DMS153 treated with DMSO at 0.1 percent for 48 hours (cell line): ENCODE results near the gene KDM2B.

Source experiments
- DNase-seq: peaks from one replicate; lab custom pipeline; 2025; ENCODE audit not compliant: unreplicated experiment; lab: John Stamatoyannopoulos, UW

The KDM2B gene

GRCh38 chr12:121465921-121466793 lies 114.7 kb downstream of the KDM2B start:
- no peak for DNase-seq

- DNase-seq = no peak
These were observed 116.5 kb downstream of the KDM2B start for GRCh38 chr12:121464331-121464730.

GRCh38 chr12:121461048-121461447 lies 119.8 kb downstream of the KDM2B start:
- DNase-seq = no peak

- DNase-seq = no peak
These were observed 124.3 kb downstream of the KDM2B start for GRCh38 chr12:121456551-121456950.

GRCh38 chr12:121455766-121456420 lies 124.9 kb downstream of the KDM2B start:
- no peak for DNase-seq

GRCh38 chr12:121454921-121455320 lies 125.9 kb downstream of the KDM2B start:
- no peak for DNase-seq

GRCh38 chr12:121453629-121454028 lies 127.2 kb downstream of the KDM2B start:
- DNase-seq = no peak

GRCh38 chr12:121452985-121453360 lies 127.8 kb downstream of the KDM2B start:
- no peak for DNase-seq

- DNase-seq = no peak
These were observed 128.4 kb downstream of the KDM2B start for GRCh38 chr12:121452340-121452984.

- DNase-seq = no peak
These were observed 128.9 kb downstream of the KDM2B start for GRCh38 chr12:121451961-121452339.

- DNase-seq = no peak
These were observed 132.0 kb downstream of the KDM2B start for GRCh38 chr12:121448771-121449315.

GRCh38 chr12:121446750-121447149 lies 134.1 kb downstream of the KDM2B start:
- DNase-seq = no peak

GRCh38 chr12:121444842-121445202 lies 136.0 kb downstream of the KDM2B start:
- no peak for DNase-seq

GRCh38 chr12:121443911-121444841 lies 136.6 kb downstream of the KDM2B start:
- no peak for DNase-seq

GRCh38 chr12:121443193-121443870 lies 137.5 kb downstream of the KDM2B start:
- DNase-seq = peak; percentile 42

- DNase-seq = no peak
These were observed 138.5 kb downstream of the KDM2B start for GRCh38 chr12:121442028-121442948.

GRCh38 chr12:121441555-121441954 lies 139.3 kb downstream of the KDM2B start:
- no peak for DNase-seq

- no peak for DNase-seq
These were observed 140.1 kb downstream of the KDM2B start for GRCh38 chr12:121440768-121441167.

- no peak for DNase-seq
These were observed 141.1 kb downstream of the KDM2B start for GRCh38 chr12:121439715-121440114.
